Measurements from ENCODE around the gene AGAP2. TPM values are rescaled to one million over a fixed set of nuclear protein-coding genes. Genes with fewer than 3 reads are reported as not detected.
"Not testable (repeated sequence)": the region's sequence is repeated elsewhere in the genome, so short reads cannot be mapped to it uniquely, and the experiment has no call there.

Gene AGAP2
- total RNA-seq, 1 donor from 2014 or later: 25.7 TPM

DNA sequence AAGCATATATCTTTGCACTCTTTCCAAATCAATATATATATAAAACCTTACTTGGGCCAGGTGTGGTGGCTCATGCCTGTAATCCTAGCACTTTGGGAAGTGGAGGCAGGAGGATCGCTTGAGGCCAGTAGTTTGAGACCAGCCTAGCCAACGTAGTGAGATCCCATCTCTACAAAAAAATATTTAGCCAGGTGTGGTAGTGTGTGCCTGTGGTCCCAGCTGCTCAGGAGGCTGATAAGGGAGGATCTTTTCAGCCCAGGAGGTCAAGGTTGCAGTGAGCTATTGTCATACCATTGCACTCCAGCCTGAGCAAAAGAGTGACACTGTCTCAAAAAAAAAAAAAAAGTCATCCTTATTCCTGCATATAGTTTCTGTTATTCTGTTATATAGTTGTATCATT is 30.2 kb downstream of the AGAP2 start:
- FAIRE-seq: no peak

DNA sequence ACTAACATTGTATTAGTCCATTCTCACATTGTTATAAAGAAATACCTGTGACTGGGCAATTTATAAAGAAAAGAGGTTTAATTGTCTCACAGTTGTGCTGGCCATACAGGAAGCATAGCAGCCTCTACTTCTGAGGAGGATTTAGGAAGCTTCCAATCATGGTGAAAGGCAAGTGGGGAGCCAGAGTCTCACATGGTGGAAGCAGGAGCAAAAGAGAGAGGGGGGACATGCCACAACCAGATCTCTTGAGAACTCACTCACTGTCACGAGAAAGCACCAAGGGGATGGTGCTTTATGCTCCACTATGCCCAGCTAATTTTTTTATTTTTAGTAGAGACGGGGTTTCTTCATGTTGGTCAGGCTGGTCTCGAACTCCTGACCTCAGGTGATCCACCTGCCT is 31.3 kb downstream of the AGAP2 start:
- no peak for FAIRE-seq

More for the DNA sequence above, 30.2 kb downstream of the AGAP2 start:
- DNase-seq (ENCODE audit: low spot score in 2 of 2): no peak

DNA sequence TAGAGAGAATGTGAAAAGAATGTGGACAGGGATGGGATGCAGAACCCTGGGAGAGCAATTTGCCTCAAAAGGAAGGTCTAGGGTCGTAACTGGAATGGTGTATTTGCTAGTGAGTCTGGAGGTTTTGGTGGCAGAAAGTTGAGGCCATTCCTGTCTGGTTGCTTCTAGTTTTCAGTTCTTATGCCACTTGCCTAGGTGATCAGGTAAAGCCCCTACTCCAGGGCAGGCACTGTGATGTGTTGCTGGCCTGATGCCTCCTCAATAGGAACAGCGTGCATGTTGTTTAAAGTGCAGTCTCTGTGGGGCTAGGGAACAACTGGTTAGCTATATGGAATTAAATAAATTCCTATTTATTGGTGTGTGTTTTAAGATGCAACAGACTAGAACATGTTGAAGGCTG is 38.2 kb downstream of the AGAP2 start:
- FAIRE-seq (no peak), DNase-seq (ENCODE audit: low spot score in 2 of 2) (no peak)

More for the DNA sequence above, 31.3 kb downstream of the AGAP2 start:
- no peak for DNase-seq (ENCODE audit: low spot score in 2 of 2)

DNA sequence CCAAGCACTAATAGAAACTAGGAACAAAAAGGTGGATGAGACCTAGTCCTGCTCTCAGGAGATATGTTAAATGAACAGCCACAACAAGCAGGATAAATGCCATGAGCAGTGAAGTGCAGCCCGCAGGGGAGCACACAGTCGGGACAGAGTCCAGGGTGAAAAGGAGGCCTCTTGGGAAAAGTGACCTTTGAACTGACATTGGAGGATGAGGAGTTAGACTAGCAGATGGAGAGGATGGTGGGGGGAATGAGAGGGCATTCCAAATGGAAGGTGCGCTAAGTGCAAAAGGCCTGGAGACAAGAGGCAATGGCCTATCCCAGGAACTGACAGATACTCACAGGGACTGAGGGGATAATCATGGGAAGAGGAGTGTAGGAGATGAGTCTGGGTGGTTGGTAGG is 40.1 kb downstream of the AGAP2 start:
- DNase-seq (ENCODE audit: low spot score in 2 of 2): no peak
- no peak for FAIRE-seq

DNA sequence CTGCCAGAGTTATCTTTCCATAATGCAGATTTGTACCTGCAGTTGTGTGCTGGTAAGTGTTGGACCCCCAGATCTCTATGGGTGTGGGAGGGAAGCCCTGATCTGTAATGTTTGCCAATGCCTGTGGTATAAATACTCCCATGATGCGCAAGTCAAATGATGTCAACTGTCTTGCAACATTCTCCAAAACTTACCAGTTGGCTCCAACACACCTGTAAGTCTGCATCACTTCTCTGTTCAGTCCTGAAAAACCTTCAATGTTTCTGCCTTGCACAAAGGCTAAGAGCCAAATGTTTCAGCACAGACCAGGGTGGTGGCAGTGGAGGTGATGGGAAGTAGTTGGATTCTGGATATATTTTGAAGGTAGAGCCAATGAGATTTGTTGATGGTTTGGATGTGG is 41.5 kb downstream of the AGAP2 start:
- DNase-seq (ENCODE audit: low spot score in 2 of 2) (no peak), FAIRE-seq (no peak)

DNA sequence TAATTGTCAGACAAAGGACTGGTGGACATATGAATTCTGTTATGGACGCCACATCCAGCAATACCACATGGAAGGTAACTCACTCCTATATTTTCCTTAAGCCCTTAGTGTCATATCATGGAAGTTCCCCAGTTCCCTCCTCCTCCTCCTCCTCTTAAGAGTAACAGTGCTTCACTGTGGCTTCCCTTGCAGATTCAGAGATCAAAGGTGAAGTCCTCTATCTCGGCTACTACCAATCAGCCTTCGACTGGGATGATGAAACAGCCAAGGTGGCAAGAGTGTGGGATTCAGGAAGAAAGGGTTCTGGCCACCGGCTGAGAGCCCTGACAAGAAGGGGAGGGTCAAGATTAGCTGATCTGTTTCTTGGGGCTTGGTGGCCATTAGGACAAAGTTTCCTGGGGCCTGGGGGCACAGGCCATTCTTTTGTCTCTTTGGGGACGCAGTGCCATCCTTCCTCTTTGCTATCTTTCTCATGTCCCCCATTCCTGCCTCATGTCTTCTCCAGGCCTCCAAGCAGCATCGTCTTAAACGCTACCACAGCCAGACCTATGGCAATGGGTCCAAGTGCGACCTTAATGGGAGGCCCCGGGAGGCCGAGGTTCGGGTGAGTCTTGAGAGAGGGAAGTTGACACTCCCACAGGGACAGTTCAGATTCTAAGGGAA is 42.6 kb downstream of the AGAP2 start:
- FAIRE-seq (no peak), DNase-seq (ENCODE audit: low spot score in 2 of 2) (no peak)

DNA sequence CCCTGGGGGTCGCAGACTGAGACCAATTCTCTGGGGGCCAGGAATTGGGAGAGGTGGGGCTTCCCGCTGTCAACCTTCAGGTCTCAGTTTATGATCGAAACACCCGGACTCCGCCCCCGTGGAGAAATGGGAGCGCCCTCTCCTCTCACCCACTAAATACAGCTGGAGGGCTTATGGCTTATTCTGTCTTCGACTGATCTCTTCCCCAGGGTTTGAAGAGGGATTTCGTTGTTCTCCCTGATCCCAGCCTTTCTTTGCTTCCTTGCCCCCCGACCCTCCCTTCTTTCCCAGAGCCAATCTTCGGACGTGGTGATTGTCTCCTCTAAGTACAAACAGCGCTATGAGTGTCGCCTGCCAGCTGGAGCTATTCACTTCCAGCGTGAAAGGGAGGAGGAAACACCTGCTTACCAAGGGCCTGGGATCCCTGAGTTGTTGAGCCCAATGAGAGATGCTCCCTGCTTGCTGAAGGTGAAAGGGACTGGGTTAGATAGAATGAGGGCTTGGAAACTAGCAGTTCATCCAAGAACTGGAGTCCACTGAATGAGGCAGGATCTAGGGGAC is 44.0 kb downstream of the AGAP2 start:
- FAIRE-seq (no peak), DNase-seq (ENCODE audit: low spot score in 2 of 2) (no peak)

DNA sequence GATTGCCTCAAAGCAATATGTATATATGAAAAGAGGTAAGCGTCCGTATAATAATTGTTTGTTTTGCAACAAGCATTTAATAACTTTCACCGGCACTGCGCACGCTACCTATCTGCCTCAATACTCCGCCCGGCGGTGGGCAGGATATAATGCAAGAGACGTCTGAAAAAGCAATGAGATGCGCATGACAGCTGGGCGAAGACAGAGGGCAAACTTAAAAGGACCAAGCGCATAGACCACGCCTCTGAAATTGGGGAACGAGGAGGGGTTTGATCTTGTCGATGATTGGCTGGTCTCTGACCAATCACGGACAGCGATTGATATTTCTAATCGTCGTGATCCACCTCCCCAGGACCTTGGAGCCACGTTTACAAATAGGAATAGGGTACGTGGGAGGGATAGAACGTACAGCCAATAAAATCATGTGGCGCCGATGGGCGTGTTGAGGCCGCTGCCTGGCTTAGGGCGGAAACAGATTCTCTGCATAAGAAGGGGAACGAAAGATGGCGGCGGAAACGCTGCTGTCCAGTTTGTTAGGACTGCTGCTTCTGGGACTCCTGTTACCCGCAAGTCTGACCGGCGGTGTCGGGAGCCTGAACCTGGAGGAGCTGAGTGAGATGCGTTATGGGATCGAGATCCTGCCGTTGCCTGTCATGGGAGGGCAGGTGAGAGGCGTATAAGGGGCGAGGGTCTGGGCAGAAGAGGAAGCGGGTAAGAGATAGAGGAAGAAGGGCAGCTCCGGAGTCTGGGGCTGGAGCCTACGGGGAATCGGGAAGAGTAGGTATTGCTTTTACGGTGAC is 44.7 kb downstream of the AGAP2 start, which contains the start of gene OS9:
Gene OS9 (plus strand): TSS at position 474 of the 800 bp plus-strand sequence. CDS start 30 bp downstream, at position 504.
- FAIRE-seq (peak; percentile 99), DNase-seq (ENCODE audit: low spot score in 2 of 2) (peak; percentile 80 to 85)

DNA sequence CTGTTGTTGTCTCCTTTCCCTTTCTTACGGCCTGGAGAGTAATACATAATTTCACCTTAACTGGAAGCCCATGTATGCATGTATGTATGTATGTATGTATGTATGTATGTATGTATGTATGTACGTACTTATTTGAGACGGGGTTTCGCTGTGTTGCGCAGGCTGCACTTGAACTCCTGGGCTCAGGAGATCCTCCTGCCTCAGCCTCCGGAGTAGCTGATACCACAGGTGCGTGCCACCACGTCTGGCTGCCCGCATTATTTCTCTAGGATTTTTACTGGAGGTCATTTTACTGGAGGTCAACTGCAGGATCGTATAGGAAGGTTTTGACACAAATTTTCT is 45.3 kb downstream of the AGAP2 start:
- FAIRE-seq (no peak), DNase-seq (ENCODE audit: low spot score in 2 of 2) (no peak)

DNA sequence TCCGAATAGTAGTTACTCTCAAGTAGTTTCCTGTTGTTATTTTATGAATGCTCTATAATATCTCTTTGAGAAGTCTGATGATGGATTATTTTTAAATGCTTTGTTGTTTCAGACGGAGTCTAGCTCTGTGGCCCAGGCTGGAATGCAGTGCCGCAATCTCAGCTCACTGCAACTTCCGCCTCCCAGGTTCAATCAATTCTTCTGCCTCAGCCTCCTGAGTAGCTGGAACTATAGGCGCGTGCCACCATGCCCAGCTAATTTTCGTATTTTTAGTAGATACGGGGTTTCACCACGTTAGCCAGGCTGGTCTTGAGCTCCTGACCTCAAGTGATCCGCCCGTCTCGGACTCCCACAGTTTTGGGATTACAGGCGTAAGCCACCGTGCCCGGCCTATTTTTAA is 46.0 kb downstream of the AGAP2 start:
- FAIRE-seq: no peak
- no peak for DNase-seq (ENCODE audit: low spot score in 2 of 2)

DNA sequence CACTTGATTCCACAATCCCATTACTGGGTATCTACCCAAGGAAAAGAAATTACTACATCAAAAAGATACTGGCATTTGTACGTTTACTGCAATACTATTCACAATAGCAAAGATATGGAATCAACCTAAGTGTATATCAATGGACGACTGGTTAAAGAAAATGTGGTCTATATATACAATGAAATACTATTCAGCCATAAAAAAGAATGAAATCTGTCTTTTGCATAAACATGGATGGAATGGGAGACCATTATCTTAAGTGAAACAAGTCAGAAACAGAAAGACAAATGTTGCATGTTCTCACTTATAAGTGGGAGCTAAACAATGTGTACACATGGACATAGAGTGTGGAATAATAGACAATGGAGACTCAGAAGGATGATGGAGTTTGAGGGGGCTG is 49.6 kb downstream of the AGAP2 start:
- DNase-seq (ENCODE audit: low spot score in 2 of 2) (no peak), FAIRE-seq (no peak)

DNA sequence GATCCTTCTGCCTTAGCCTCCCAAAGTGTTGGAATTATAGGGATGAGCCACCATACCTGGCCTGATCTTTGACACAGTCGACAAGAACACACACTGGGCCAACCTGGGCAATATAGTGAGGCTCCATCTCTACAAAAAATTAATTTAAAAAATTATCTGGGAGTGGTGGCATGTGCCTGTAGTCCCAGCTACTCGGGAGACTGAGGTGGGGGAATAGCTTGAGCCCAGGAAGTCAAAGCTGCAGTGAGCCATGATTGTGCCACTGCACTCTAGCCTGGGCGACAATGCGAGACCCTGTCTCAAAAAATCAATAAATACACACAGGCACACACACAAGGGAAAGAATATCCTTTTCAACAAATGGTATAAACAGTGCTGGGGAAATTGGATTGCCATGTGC is 50.7 kb downstream of the AGAP2 start:
- no peak for FAIRE-seq
- DNase-seq (ENCODE audit: low spot score in 2 of 2): no peak

DNA sequence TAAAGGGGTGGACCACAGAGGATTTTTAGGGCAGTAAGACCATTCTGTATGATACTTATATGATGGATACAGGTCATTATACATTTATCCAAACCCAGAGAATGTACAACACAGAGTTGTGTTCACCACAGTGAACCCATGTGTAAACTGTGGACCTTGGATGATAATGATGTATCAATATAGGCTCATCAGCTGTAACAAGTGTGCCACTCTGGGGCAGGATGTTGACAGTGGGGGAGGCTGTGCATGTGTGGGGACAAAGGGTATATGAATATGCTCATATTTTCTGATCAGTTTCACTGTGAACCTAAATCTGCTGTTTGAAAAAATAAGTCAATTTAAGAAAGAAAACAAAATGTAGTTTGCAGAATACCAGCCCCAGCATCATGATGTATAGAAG is 58.8 kb downstream of the AGAP2 start:
- FAIRE-seq: no peak
- DNase-seq (ENCODE audit: low spot score in 2 of 2): no peak

DNA sequence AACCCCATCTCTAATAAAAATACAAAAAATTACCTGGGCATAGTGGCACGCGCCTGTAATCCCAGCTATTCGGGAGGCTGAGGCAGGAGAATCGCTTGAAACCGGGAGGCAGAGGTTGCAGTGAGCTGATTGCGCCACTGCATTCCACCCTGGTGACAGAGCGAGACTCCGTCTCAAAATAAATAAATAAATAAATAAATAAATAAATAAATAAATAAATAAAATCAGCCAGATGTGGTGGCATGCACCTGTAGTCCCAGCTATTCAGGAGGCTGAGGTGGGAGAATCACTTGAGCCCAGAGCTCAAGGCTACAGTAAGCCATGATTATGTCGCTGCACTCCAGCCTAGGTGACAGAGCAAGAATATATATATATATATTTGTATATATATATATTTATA is 60.6 kb downstream of the AGAP2 start:
- FAIRE-seq; DNase-seq (ENCODE audit: low spot score in 2 of 2): not testable (repeated sequence)

DNA sequence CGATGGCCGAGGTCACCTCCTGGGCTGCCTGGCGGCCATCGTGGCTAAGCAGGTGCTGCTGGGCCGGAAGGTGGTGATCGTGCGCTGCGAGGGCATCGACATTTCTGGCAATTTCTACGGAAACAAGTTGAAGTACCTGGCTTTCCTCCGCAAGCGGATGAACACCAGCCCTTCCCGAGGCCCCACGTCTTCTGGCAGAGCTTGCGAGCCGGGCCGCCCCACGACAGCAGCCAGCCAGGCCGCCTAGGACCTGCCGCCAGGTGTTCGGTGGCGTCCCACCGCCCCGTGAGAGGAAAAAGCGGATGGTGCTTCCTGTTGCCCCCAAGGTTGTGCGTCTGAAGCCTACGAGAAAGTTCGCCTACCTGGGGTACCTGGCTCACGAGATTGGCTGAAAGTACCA is 63.9 kb downstream of the AGAP2 start:
- FAIRE-seq (no peak), DNase-seq (ENCODE audit: low spot score in 2 of 2) (no peak)

Other genes with a start within 250 kb of the AGAP2 start
- gene DDIT3, start 218.2 kb downstream of the AGAP2 start, total RNA-seq: 4.9 TPM
- 1.2 TPM for gene MBD6, start 215.9 kb downstream of the AGAP2 start, total RNA-seq
- gene DCTN2, start 191.6 kb downstream of the AGAP2 start, total RNA-seq: 136 TPM
- 42.8 TPM for gene KIF5A, start 188.7 kb downstream of the AGAP2 start, total RNA-seq
- 11.0 TPM for gene PIP4K2C, start 147.6 kb downstream of the AGAP2 start, total RNA-seq
- 51.4 TPM for gene DTX3, start 133.9 kb downstream of the AGAP2 start, total RNA-seq
- 38.3 TPM for gene ARHGEF25, start 127.3 kb downstream of the AGAP2 start, total RNA-seq
- gene B4GALNT1, start 105.5 kb downstream of the AGAP2 start, total RNA-seq: 37.5 TPM
- gene OS9, start 44.6 kb downstream of the AGAP2 start, total RNA-seq: 151 TPM
- 38.3 TPM for gene TSPAN31, start 6.3 kb upstream of the AGAP2 start, total RNA-seq
- gene CDK4, start 13.6 kb upstream of the AGAP2 start, total RNA-seq: 51.4 TPM
- 17.5 TPM for gene MARCHF9, start 16.4 kb upstream of the AGAP2 start, total RNA-seq
- gene CYP27B1, start 28.3 kb upstream of the AGAP2 start, total RNA-seq: not detected
- gene METTL1, start 33.4 kb upstream of the AGAP2 start, total RNA-seq: 1.2 TPM
- gene EEF1AKMT3, start 33.9 kb upstream of the AGAP2 start, total RNA-seq: 1.2 TPM
- 30.2 TPM for gene TSFM, start 44.0 kb upstream of the AGAP2 start, total RNA-seq
- gene AVIL, start 80.0 kb upstream of the AGAP2 start, total RNA-seq: 1.6 TPM
- 14.7 TPM for gene CTDSP2, start 108.0 kb upstream of the AGAP2 start, total RNA-seq
- 6.1 TPM for gene ATP23, start 202.8 kb upstream of the AGAP2 start, total RNA-seq

All from frontal cortex (tissue), 4 donors.